GM12865 (cell line): Measurements from ENCODE around the gene DPF3.

Experiments used
- DNase-seq: peaks from one replicate; pipeline ENCODE4 v3.0.0; 2010; ENCODE audit warnings: low read depth
- H3K4me3 ChIP-seq: 2 replicates; pipeline ENCODE4 v1.5.1; 2011; ENCODE audit warnings: mild to moderate bottlenecking, low read depth, low read length, control low read depth
- CTCF ChIP-seq: IDR thresholded peaks from 2 replicates; pipeline ENCODE4 v1.5.1; 2011; ENCODE audit warnings: low read length, control low read depth, low read depth, inconsistent platforms; ENCODE audit not compliant: insufficient read depth; ENCODE audit errors: missing control alignments

Gene DPF3

DNA sequence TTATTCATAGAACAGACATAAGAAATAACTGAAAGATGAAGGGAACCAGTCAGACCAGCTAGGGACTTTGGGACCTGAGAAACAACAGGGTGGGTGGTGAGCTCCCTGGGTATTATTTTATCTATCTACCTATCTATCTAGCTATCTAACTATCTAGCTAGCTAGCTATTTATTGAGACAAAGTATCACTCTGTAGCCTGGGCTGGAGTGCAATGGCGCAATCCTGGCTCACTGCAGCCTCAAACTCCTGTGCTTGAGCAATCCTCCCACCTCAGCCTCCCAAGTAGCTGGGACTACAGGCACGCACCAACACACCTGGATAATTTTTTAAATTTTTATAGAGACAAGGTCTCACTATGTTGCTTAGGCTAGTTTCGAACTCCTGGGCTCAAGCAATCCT is 127.6 kb downstream of the DPF3 start:
- TF ChIP-seq CTCF = no peak
- DNase-seq = no peak
- no peak overlapping the region for H3K4me3 ChIP-seq

DNA sequence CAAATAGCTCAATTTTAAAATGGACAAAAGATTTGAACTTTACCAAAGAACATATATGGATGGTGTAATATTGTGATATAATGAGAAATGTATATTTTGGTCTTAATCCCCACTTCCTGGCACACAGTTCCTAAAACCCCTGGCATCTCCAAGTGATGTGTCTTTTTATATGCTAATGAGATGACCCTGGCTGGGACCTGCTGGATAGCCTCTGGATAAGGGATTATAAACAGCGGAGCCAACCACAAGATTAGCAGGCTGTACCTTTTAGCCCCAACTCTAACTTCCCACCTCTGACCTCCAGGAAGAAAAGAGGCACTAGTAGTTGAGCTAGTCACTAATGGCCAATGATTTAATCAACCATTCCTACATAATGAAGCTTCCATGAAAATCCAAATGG is 130.0 kb downstream of the DPF3 start:
- DNase-seq = no peak
- TF ChIP-seq CTCF = no peak
- H3K4me3 ChIP-seq = no peak overlapping the region

GRCh38 chr14:72759670-72760069 is 134.2 kb downstream of the DPF3 start:
- no peak for DNase-seq
- H3K4me3 ChIP-seq = no peak overlapping the region
- TF ChIP-seq CTCF = no peak

GRCh38 chr14:72758993-72759392 is 134.9 kb downstream of the DPF3 start:
- no peak overlapping the region for H3K4me3 ChIP-seq
- no peak for TF ChIP-seq CTCF
- DNase-seq = no peak

- no peak for DNase-seq
- no peak for TF ChIP-seq CTCF
Measured at GRCh38 chr14:72758420-72758819, 135.5 kb downstream of the DPF3 start.

DNA sequence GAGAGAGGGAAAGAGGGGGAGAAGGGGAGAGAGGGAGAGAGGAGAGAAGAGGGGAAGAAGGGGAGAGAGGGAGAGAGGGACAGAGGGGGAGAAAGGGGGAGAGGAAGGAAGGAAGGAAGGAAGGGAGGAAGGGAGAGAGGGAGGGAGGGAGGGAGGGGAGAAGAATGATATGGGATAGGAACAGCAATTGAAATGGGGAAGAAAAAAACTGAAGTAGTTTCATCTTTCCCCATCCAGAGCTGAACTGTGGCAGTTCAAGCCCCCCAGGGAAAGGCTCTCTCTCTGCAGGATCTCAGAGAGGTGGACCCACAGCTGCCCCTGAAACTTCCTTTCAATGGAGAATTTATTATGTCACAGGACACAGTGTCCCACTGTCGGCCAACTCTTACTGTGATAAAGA is 136.9 kb downstream of the DPF3 start:
- TF ChIP-seq CTCF = no peak
- DNase-seq = no peak
- H3K4me3 ChIP-seq = no peak overlapping the region

More at GRCh38 chr14:72758420-72758819, 135.5 kb downstream of the DPF3 start:
- H3K4me3 ChIP-seq = no peak overlapping the region

DNA sequence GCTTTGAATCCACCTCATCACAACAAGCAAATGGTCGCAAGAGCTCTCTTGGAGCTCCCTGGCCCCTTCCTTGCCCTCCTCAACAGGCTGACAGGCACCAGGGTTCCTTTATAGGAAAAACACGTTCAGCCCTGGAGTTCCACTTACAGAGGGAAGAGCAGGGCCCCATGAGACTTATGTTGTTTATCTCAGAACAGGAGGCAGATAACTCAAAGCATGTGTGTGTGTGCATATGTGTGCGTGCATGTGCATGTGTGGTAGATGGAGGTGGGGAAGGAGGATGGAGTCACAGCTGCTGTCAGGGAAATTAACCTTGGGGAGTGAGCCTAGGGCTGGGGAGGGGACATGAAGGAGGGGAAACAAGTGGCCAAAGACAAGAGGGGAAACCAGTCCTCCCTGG is 138.1 kb downstream of the DPF3 start:
- TF ChIP-seq CTCF = no peak
- DNase-seq = no peak
- no peak overlapping the region for H3K4me3 ChIP-seq
